ENCODE measurements around the gene RABGAP1L. TPM values are rescaled to one million over a fixed set of nuclear protein-coding genes. Genes with fewer than 3 reads are reported as not detected.
"Not testable (repeated sequence)": the region's sequence is repeated elsewhere in the genome, so short reads cannot be mapped to it uniquely, and the experiment has no call there.

The RABGAP1L gene
- polyA plus RNA-seq, 3 donors, result 35.2 to 75.3 (median 63.3) TPM

- Mint-ChIP-seq H3K27me3 (ENCODE audit: low read depth in 3 of 3) (peaks cover 0 to 1% (median 0%) of the 10 kb centered on the region in 3 donors), H3K4me1 (no peaks in the 10 kb centered on the region), H3K4me3 (no peak overlapping the region), H3K9me3 (peaks cover 0 to 20% (median 10%) of the 10 kb centered on the region in 7 donors), H3K36me3 (peaks cover 0 to 2% of the 10 kb centered on the region in 2 donors), H3K27ac (no peak overlapping the region)
- Histone ChIP-seq H2AFZ (ENCODE audit: insufficient read depth, low read depth, low read length, poor library complexity, severe bottlenecking) (no peak overlapping the region), H3K9me3 (replicated peaks in 1 of 2; ENCODE audit: control insufficient read depth in 1 of 2, insufficient read depth in 1 of 2, low read length in 2 of 2) (peaks cover 0 to 8% of the 10 kb centered on the region in 2 donors), H3K4me2 (replicated peaks; ENCODE audit: extremely low read depth, low read length, poor library complexity, severe bottlenecking) (no peak overlapping the region), H3K36me3 (replicated peaks in 1 of 2; ENCODE audit: control insufficient read depth in 1 of 2, insufficient read depth in 2 of 2, low read length in 2 of 2) (no peaks in the 10 kb centered on the region), H3K4me1 (ENCODE audit: control insufficient read depth in 1 of 2, insufficient read depth in 2 of 2, low read length in 2 of 2) (no peaks in the 10 kb centered on the region), H3K4me3 (replicated peaks in 1 of 3; ENCODE audit: low read depth in 2 of 3, low read length in 3 of 3) (no peak overlapping the region), H3K27me3 (ENCODE audit: control insufficient read depth in 2 of 2, insufficient read depth in 2 of 2, low read length in 2 of 2) (no peaks in the 10 kb centered on the region), H3K27ac (ENCODE audit: low read depth in 1 of 2, low read length in 2 of 2) (no peak overlapping the region), H3K9ac (ENCODE audit: insufficient read depth, low read length, poor library complexity, severe bottlenecking) (no peak overlapping the region), H4K20me1 (ENCODE audit: insufficient read depth, low read length) (no peaks in the 10 kb centered on the region), H3K79me2 (ENCODE audit: insufficient read depth, low read length) (no peaks in the 10 kb centered on the region)
- intact Hi-C loops (cut with micrococcal nuclease), result no loop called here
- no peak for DNase-seq
- no CpG with 5 or more reads among the region's 1 CpG for WGBS (ENCODE audit: insufficient coverage)
- no peak for TF ChIP-seq CTCF (IDR thresholded peaks at IDR 0.05)
Observed at GRCh38 chr1:174583316-174583715, 424.0 kb downstream of the RABGAP1L start.

GRCh38 chr1:174584071-174584470 lies 424.8 kb downstream of the RABGAP1L start:
- H3K79me2 ChIP-seq (ENCODE audit: insufficient read depth, low read length), result no peaks in the 10 kb centered on the region
- H3K36me3 ChIP-seq (replicated peaks in 1 of 2; ENCODE audit: control insufficient read depth in 1 of 2, insufficient read depth in 2 of 2, low read length in 2 of 2), result no peaks in the 10 kb centered on the region
- no peaks in the 10 kb centered on the region for H3K4me1 ChIP-seq (ENCODE audit: control insufficient read depth in 1 of 2, insufficient read depth in 2 of 2, low read length in 2 of 2)
- Mint-ChIP-seq H3K9me3 (peaks cover 3 to 18% (median 10%) of the 10 kb centered on the region in 7 donors), H3K36me3 (peaks cover 0 to 2% of the 10 kb centered on the region in 2 donors), H3K4me3 (no peak overlapping the region), H3K27ac (peak overlapping the region in 1 of 7 donors; percentile 38), H3K27me3 (ENCODE audit: low read depth in 3 of 3) (peaks cover 0 to 1% (median 0%) of the 10 kb centered on the region in 3 donors), H3K4me1 (no peaks in the 10 kb centered on the region)
- H3K4me2 ChIP-seq (replicated peaks; ENCODE audit: extremely low read depth, low read length, poor library complexity, severe bottlenecking), result no peak overlapping the region
- H3K9ac ChIP-seq (ENCODE audit: insufficient read depth, low read length, poor library complexity, severe bottlenecking), result no peak overlapping the region
- no peak for TF ChIP-seq CTCF (IDR thresholded peaks at IDR 0.05)
- no peak overlapping the region for H3K4me3 ChIP-seq (replicated peaks in 1 of 3; ENCODE audit: low read depth in 2 of 3, low read length in 3 of 3)
- H3K9me3 ChIP-seq (replicated peaks in 1 of 2; ENCODE audit: control insufficient read depth in 1 of 2, insufficient read depth in 1 of 2, low read length in 2 of 2), result peaks cover 3 to 8% of the 10 kb centered on the region in 2 donors
- DNase-seq, result no peak
- WGBS (ENCODE audit: insufficient coverage), result 100% methylated on average over 1 of the region's 1 CpG
- H3K27me3 ChIP-seq (ENCODE audit: control insufficient read depth in 2 of 2, insufficient read depth in 2 of 2, low read length in 2 of 2), result no peaks in the 10 kb centered on the region
- H4K20me1 ChIP-seq (ENCODE audit: insufficient read depth, low read length), result no peaks in the 10 kb centered on the region
- intact Hi-C loops (cut with micrococcal nuclease), result no loop called here
- no peak overlapping the region for H2AFZ ChIP-seq (ENCODE audit: insufficient read depth, low read depth, low read length, poor library complexity, severe bottlenecking)
- no peak overlapping the region for H3K27ac ChIP-seq (ENCODE audit: low read depth in 1 of 2, low read length in 2 of 2)

GRCh38 chr1:174588618-174589017 lies 429.3 kb downstream of the RABGAP1L start:
- H3K27me3 ChIP-seq (ENCODE audit: control insufficient read depth in 2 of 2, insufficient read depth in 2 of 2, low read length in 2 of 2); H3K4me2 ChIP-seq (replicated peaks; ENCODE audit: extremely low read depth, low read length, poor library complexity, severe bottlenecking); H3K27ac Mint-ChIP-seq; H3K4me3 Mint-ChIP-seq; H3K36me3 ChIP-seq (replicated peaks in 1 of 2; ENCODE audit: control insufficient read depth in 1 of 2, insufficient read depth in 2 of 2, low read length in 2 of 2); H3K36me3 Mint-ChIP-seq; H3K27me3 Mint-ChIP-seq (ENCODE audit: low read depth in 3 of 3); H3K4me1 Mint-ChIP-seq; H3K4me1 ChIP-seq (ENCODE audit: control insufficient read depth in 1 of 2, insufficient read depth in 2 of 2, low read length in 2 of 2); H4K20me1 ChIP-seq (ENCODE audit: insufficient read depth, low read length); H3K4me3 ChIP-seq (replicated peaks in 1 of 3; ENCODE audit: low read depth in 2 of 3, low read length in 3 of 3); intact Hi-C loops (cut with micrococcal nuclease); H3K79me2 ChIP-seq (ENCODE audit: insufficient read depth, low read length); DNase-seq; H3K27ac ChIP-seq (ENCODE audit: low read depth in 1 of 2, low read length in 2 of 2); H3K9me3 ChIP-seq (replicated peaks in 1 of 2; ENCODE audit: control insufficient read depth in 1 of 2, insufficient read depth in 1 of 2, low read length in 2 of 2); H3K9ac ChIP-seq (ENCODE audit: insufficient read depth, low read length, poor library complexity, severe bottlenecking); H2AFZ ChIP-seq (ENCODE audit: insufficient read depth, low read depth, low read length, poor library complexity, severe bottlenecking): not testable (repeated sequence)
- peaks cover 3 to 13% (median 9%) of the 10 kb centered on the region in 7 donors for H3K9me3 Mint-ChIP-seq

All from CD14-positive monocyte (primary cell).